ENCODE results near the gene GVQW3. TPM values are rescaled to one million over a fixed set of nuclear protein-coding genes. Genes with fewer than 3 reads are reported as not detected.

GVQW3 gene
- 0.69 and 2.1 TPM in 2 replicates for total RNA-seq

GRCh38 chr11:76380977-76381719 lies at the start of gene GVQW3, which contains the start of gene THAP12:
TSS of gene GVQW3 (plus strand) at chr11:76381323. CDS start at chr11:76381829, 506 bp downstream.
TSS of gene THAP12 (minus strand) at chr11:76381132. CDS start at chr11:76380836, 296 bp downstream.

GRCh38 chr11:76444384-76445120 lies 63.4 kb downstream of the GVQW3 start, which contains the start of gene EMSY:
TSS of gene EMSY (plus strand) at chr11:76445018. CDS start at chr11:76446939, 1,921 bp downstream.

Other genes with a start within 250 kb of the GVQW3 start
- gene WNT11, start 174.8 kb upstream of the GVQW3 start, total RNA-seq, result 1.4 and 1.7 TPM in 2 replicates
- gene THAP12, start 191 bp upstream of the GVQW3 start, total RNA-seq, result 16.0 and 19.2 TPM in 2 replicates
- 7.9 and 19.7 TPM in 2 replicates for gene EMSY, start 63.7 kb downstream of the GVQW3 start, total RNA-seq

All from cardiac ventricle fibroblast (primary cell).